ENCODE measurements around the gene LIX1L. TPM values are rescaled to one million over a fixed set of nuclear protein-coding genes. Genes with fewer than 3 reads are reported as not detected.

The LIX1L gene
- total and polyA plus RNA-seq, 2 donors (not counting 1 experiment from before 2014, with no cell fraction given): 14.4 to 31.7 TPM

- 4% methylated on average over 29 of the region's 33 CpGs for WGBS (ENCODE audit: insufficient coverage)
- Histone ChIP-seq H3K4me2 (replicated peaks; ENCODE audit: low read depth, low read length, poor library complexity, severe bottlenecking) (peak overlapping the region; percentile 75), H3K36me3 (replicated peaks in 1 of 2; ENCODE audit: control extremely low read depth in 1 of 2, control insufficient read depth in 1 of 2, extremely low read depth in 1 of 2, insufficient read depth in 2 of 2, low read length in 1 of 2) (peaks cover 0 to 21% of the 10 kb centered on the region in 2 experiments), H3K9me3 (ENCODE audit: control extremely low read depth in 1 of 3, control insufficient read depth in 2 of 3, insufficient read depth in 1 of 3, low read length in 2 of 3) (no peaks in the 10 kb centered on the region), H3K79me2 (ENCODE audit: control insufficient read depth, insufficient read depth, low read length) (peaks cover 14% of the 10 kb centered on the region), H3K9ac (ENCODE audit: low read length) (peak overlapping the region; percentile 68), H2AFZ (ENCODE audit: insufficient read depth, low read depth, low read length, poor library complexity, severe bottlenecking) (peak overlapping the region; percentile 90), H3K4me3 (ENCODE audit: control extremely low read depth in 1 of 5, extremely low read depth in 1 of 5, insufficient read depth in 1 of 5, low read depth in 2 of 5, low read length in 4 of 5) (peak overlapping the region; percentile 69 to 98 (median 80)), H3K27me3 (replicated peaks in 1 of 4; ENCODE audit: control extremely low read depth in 1 of 4, control insufficient read depth in 3 of 4, insufficient read depth in 4 of 4, low read length in 3 of 4) (no peaks in the 10 kb centered on the region), H4K20me1 (ENCODE audit: control insufficient read depth, insufficient read depth, low read length, poor library complexity, severe bottlenecking) (no peaks in the 10 kb centered on the region), H3K27ac (ENCODE audit: low read length in 2 of 2) (peak overlapping the region; percentile 74 to 79), H3K4me1 (ENCODE audit: control insufficient read depth in 2 of 2, insufficient read depth in 2 of 2, low read length in 2 of 2) (peaks cover 15 to 24% of the 10 kb centered on the region in 2 donors)
- no peak for TF ChIP-seq CTCF (IDR thresholded peaks at IDR 0.05)
- TF ChIP-seq EZH2 (IDR thresholded peaks at IDR 0.05; ENCODE audit: borderline replicate concordance, insufficient read depth, low read depth, low read length, poor library complexity, severe bottlenecking): no peak
- no peaks in the 10 kb centered on the region for H3K9me3 Mint-ChIP-seq (ENCODE audit: insufficient read depth)
- no peaks in the 10 kb centered on the region for H3K27me3 Mint-ChIP-seq
- H3K4me3 Mint-ChIP-seq: peak overlapping the region; percentile 92
- ATAC-seq (ENCODE audit: low read depth) (peak; percentile 3), DNase-seq (no peak)
- H3K4me1 Mint-ChIP-seq: peaks cover 36% of the 10 kb centered on the region
- ChIA-PET POLR2A (interaction anchor here (0.5 to 2.5 kb wide), 18 partner anchors 8 to 120 kb away, joined by 3 to 28 read pairs (median 4); partner anchors contain the start of genes ANKRD34A, ANKRD35, LIX1L and PIAS3), CTCF (interaction anchor here (0.8 to 1.6 kb wide), 8 partner anchors 8 to 74 kb away, joined by 3 to 8 read pairs (median 4); partner anchors contain the start of genes ANKRD34A, NUDT17, POLR3GL and RBM8A)
- intact Hi-C loops (cut with micrococcal nuclease): loop anchor here (1.0 to 2.0 kb wide), 8 partner anchors 8 to 94 kb away; partner anchors contain the start of genes ANKRD34A, ANKRD35, LIX1L and NUDT17
- H3K27ac Mint-ChIP-seq: peak overlapping the region; percentile 95
Measured at GRCh38 chr1:145918992-145919939, 38.6 kb downstream of the LIX1L start.
